Activated CD8-positive, alpha-beta memory T cell treated with anti-CD3 and anti-CD28 coated beads for 1 hour (primary cell): ENCODE measurements around the gene LCA5L.
"Not testable (repeated sequence)": the region's sequence is repeated elsewhere in the genome, so short reads cannot be mapped to it uniquely, and the experiment has no call there.

Experiments
- DNase-seq, 2 donors: peaks; one replicate each; pipeline ENCODE4 v3.0.0-alpha.2; 2020; ENCODE audit warnings: low read depth in 1 of 2; ENCODE audit errors: extremely low read depth in 1 of 2

LCA5L gene

GRCh38 chr21:39452207-39452969, 6.8 kb upstream of the LCA5L start:
- no peak for DNase-seq

- no peak for DNase-seq
Measured at GRCh38 chr21:39451332-39452206, 6.0 kb upstream of the LCA5L start, which contains the start of gene SH3BGR. SH3BGR (plus strand) TSS chr21:39451970; CDS start chr21:39452097, 127 bp downstream.

GRCh38 chr21:39447264-39447663, 1.7 kb upstream of the LCA5L start:
- no peak for DNase-seq

GRCh38 chr21:39444421-39445180, 977 bp downstream of the LCA5L start:
- DNase-seq, result no peak

- DNase-seq, result no peak
Measured at GRCh38 chr21:39441502-39442475, 3.8 kb downstream of the LCA5L start.

- DNase-seq, result no peak
Measured at GRCh38 chr21:39439232-39439631, 6.3 kb downstream of the LCA5L start.

- DNase-seq, result no peak
Measured at GRCh38 chr21:39434950-39435349, 10.6 kb downstream of the LCA5L start.

GRCh38 chr21:39430954-39431353, 14.6 kb downstream of the LCA5L start:
- no peak for DNase-seq

GRCh38 chr21:39430457-39430856, 15.1 kb downstream of the LCA5L start:
- DNase-seq, result no peak

GRCh38 chr21:39430016-39430415, 15.6 kb downstream of the LCA5L start:
- no peak for DNase-seq

- no peak for DNase-seq
Measured at GRCh38 chr21:39429445-39429844, 16.1 kb downstream of the LCA5L start.

- DNase-seq, result no peak
Measured at GRCh38 chr21:39422527-39423241, 22.9 kb downstream of the LCA5L start.

- DNase-seq, result not testable (repeated sequence)
Measured at GRCh38 chr21:39419204-39419603, 26.4 kb downstream of the LCA5L start.

GRCh38 chr21:39406065-39406464, 39.5 kb downstream of the LCA5L start:
- no peak for DNase-seq

- DNase-seq, result no peak
Measured at GRCh38 chr21:39400173-39400572, 45.4 kb downstream of the LCA5L start.

- no peak for DNase-seq
Measured at GRCh38 chr21:39397646-39398385, 47.8 kb downstream of the LCA5L start.

- no peak for DNase-seq
Measured at GRCh38 chr21:39392981-39393380, 52.6 kb downstream of the LCA5L start.

- DNase-seq, result no peak
Measured at GRCh38 chr21:39390212-39390765, 55.3 kb downstream of the LCA5L start.
